CD4-positive, alpha-beta T cell (primary cell): ENCODE results near the gene ZNF454. TPM values are rescaled to one million over a fixed set of nuclear protein-coding genes. Genes with fewer than 3 reads are reported as not detected.

Source experiments
- ATAC-seq: fragments of 200-7000 bp; cut with Tn5 transposase; one replicate; pipeline ENCODE4 v1.10.0; 2022; ENCODE audit warnings: mild to moderate bottlenecking; ENCODE audit not compliant: poor library complexity
- CTCF ChIA-PET: fragments of 350-600 bp; sonication (Branson Sonifier 250); formaldehyde crosslinking; loops from one replicate; lab custom pipeline; 2021; ENCODE audit warnings: antibody characterized with exemption, inconsistent platforms; lab: Charles Lee
- POLR2A ChIA-PET: fragments of 350-600 bp; sonication (Branson Sonifier 250); formaldehyde crosslinking; loops from one replicate; lab custom pipeline; 2021; ENCODE audit warnings: antibody characterized with exemption, inconsistent platforms; lab: Charles Lee
- DNase-seq, 14 experiments: peaks; one replicate each; pipeline ENCODE4 v3.0.0-alpha.2; 2013 to 2020; ENCODE audit warnings: mixed read lengths in 2 of 14
- H3K27ac ChIP-seq, 2 donors: one replicate each; pipeline versions ENCODE4 v1.5.1 to v1.7.0; 2013; ENCODE audit warnings: low read length in 2 of 2, low read depth in 1 of 2, mild to moderate bottlenecking in 1 of 2
- H3K27me3 ChIP-seq, 2 experiments: 1 replicate in 1 of 2; 2 replicates in 1 of 2; pipeline versions ENCODE4 v1.6.1 to v1.7.0; 2013; ENCODE audit warnings: low read length in 2 of 2, control low read depth in 1 of 2, mild to moderate bottlenecking in 1 of 2, moderate library complexity in 1 of 2; ENCODE audit not compliant: insufficient read depth in 2 of 2, control insufficient read depth in 1 of 2
- H3K36me3 ChIP-seq: one replicate; pipeline ENCODE4 v1.6.1; 2013; ENCODE audit warnings: low read length, control low read depth; ENCODE audit not compliant: insufficient read depth
- H3K4me1 ChIP-seq: one replicate; pipeline ENCODE4 v1.6.1; 2013; ENCODE audit warnings: low read length, control low read depth; ENCODE audit not compliant: insufficient read depth
- H3K4me3 ChIP-seq: one replicate; pipeline ENCODE4 v1.5.1; 2013; ENCODE audit warnings: mild to moderate bottlenecking, low read length, moderate library complexity
- H3K9me3 ChIP-seq, 2 experiments: 1 replicate in 1 of 2; 2 replicates in 1 of 2; pipeline versions ENCODE4 v1.6.1 to v1.7.0; 2013; ENCODE audit warnings: low read length in 2 of 2, mild to moderate bottlenecking in 2 of 2, control low read depth in 1 of 2, moderate library complexity in 1 of 2; ENCODE audit not compliant: control insufficient read depth in 1 of 2, insufficient read depth in 1 of 2
- H3K27ac Mint-ChIP-seq: one replicate; pipeline ENCODE4 v1.8.0; 2020; ENCODE audit warnings: mixed read lengths
- H3K27me3 Mint-ChIP-seq: one replicate; pipeline ENCODE4 v1.8.0; 2021; ENCODE audit warnings: mixed read lengths
- H3K36me3 Mint-ChIP-seq: one replicate; pipeline ENCODE4 v1.8.0; 2021; ENCODE audit warnings: low read depth, mixed read lengths
- H3K4me1 Mint-ChIP-seq: one replicate; pipeline ENCODE4 v1.8.0; 2021; ENCODE audit warnings: low read depth, mixed read lengths
- H3K4me3 Mint-ChIP-seq: one replicate; pipeline ENCODE4 v1.8.0; 2020; ENCODE audit warnings: mild to moderate bottlenecking, mixed read lengths
- H3K9me3 Mint-ChIP-seq: one replicate; pipeline ENCODE4 v1.8.0; 2020; ENCODE audit warnings: mixed read lengths
- intact Hi-C, 2 experiments: fragments of 100-400 bp; cut with DNase I in 1 of 2; cut with micrococcal nuclease in 1 of 2; formaldehyde crosslinking; loops; one replicate each; pipeline versions ENCODE4 v1.15.1 to v1.9.0; 2023 to 2025; cut with DNase I, micrococcal nuclease
- total RNA-seq, 174 experiments: library from RNA in 2 of 174; stranded (reverse) in 2 of 174; gene quantifications; one replicate each; pipeline ENCODE4 v1.2.3 and lab custom pipeline; 2021 to 2026
- TF ChIP-seq, protein P1 (sequence below): fragments of 200-600 bp; IDR thresholded peaks from one replicate; pipeline ENCODE4 v1.8.0; 2022; ENCODE audit warnings: antibody characterized with exemption, mild to moderate bottlenecking

The ZNF454 gene
- total RNA-seq, 2 experiments from 2014 or later: not detected

DNA sequence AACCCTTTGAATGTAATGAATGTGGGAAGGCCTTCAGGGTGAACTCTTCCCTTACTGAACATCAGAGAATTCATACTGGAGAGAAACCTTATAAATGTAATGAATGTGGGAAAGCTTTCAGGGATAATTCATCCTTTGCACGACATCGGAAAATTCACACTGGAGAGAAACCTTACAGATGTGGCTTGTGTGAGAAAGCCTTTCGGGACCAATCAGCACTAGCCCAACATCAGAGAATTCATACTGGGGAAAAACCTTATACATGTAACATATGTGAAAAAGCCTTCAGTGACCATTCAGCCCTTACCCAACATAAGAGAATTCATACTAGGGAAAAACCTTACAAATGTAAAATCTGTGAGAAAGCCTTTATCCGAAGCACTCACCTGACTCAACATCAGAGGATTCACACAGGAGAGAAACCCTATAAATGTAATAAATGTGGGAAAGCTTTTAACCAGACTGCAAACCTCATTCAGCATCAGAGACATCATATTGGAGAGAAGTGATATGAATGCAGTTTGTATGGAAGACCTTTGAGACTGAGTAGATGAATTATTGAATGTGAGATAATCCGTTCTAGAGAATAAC is 24.6 kb downstream of the ZNF454 start:
- TF ChIP-seq, protein P1, sequence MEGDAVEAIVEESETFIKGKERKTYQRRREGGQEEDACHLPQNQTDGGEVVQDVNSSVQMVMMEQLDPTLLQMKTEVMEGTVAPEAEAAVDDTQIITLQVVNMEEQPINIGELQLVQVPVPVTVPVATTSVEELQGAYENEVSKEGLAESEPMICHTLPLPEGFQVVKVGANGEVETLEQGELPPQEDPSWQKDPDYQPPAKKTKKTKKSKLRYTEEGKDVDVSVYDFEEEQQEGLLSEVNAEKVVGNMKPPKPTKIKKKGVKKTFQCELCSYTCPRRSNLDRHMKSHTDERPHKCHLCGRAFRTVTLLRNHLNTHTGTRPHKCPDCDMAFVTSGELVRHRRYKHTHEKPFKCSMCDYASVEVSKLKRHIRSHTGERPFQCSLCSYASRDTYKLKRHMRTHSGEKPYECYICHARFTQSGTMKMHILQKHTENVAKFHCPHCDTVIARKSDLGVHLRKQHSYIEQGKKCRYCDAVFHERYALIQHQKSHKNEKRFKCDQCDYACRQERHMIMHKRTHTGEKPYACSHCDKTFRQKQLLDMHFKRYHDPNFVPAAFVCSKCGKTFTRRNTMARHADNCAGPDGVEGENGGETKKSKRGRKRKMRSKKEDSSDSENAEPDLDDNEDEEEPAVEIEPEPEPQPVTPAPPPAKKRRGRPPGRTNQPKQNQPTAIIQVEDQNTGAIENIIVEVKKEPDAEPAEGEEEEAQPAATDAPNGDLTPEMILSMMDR: no peak
- no peaks in the 10 kb centered on the region for H3K27me3 Mint-ChIP-seq
- peaks cover 68 to 76% of the 10 kb centered on the region in 2 experiments for H3K9me3 ChIP-seq
- no peak overlapping the region for H3K27ac ChIP-seq
- H3K4me1 ChIP-seq: no peaks in the 10 kb centered on the region
- intact Hi-C loops: no loop called here
- ChIA-PET POLR2A (no interaction called here), CTCF (no interaction called here)
- no peak overlapping the region for H3K27ac Mint-ChIP-seq
- no peaks in the 10 kb centered on the region for H3K27me3 ChIP-seq
- no peaks in the 10 kb centered on the region for H3K36me3 ChIP-seq
- ATAC-seq: no peak
- no peak overlapping the region for H3K4me3 Mint-ChIP-seq
- H3K4me3 ChIP-seq: no peak overlapping the region
- H3K4me1 Mint-ChIP-seq: no peaks in the 10 kb centered on the region
- peaks cover 62% of the 10 kb centered on the region for H3K36me3 Mint-ChIP-seq
- no peak for DNase-seq
- peaks cover 35% of the 10 kb centered on the region for H3K9me3 Mint-ChIP-seq

DNA sequence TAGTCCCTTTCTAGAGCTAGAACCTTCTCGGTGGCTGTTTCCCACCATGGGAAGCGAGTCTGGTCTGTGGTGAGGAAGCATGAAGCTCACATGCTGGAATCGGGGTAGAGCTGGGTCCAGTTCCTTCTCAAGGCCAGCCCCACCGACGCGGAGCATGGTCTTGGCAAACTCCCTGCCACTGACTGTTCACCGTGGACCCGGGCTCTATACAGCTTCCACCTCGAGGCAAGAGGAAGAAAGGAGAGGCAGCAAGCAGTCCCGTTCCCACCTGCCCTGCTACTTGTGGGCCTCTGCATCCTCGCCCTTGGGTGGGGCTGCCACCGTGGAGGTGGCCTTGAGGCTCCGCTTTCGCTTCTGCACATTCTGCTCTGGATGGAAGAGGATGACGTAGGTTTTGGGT is 40.4 kb downstream of the ZNF454 start:
- peaks cover 22 to 71% of the 10 kb centered on the region in 2 experiments for H3K9me3 ChIP-seq
- H3K4me1 ChIP-seq: no peaks in the 10 kb centered on the region
- no peak overlapping the region for H3K27ac Mint-ChIP-seq
- CTCF ChIA-PET: no interaction called here
- no peaks in the 10 kb centered on the region for H3K27me3 Mint-ChIP-seq
- H3K27me3 ChIP-seq: no peaks in the 10 kb centered on the region
- H3K36me3 Mint-ChIP-seq: peaks cover 6% of the 10 kb centered on the region
- DNase-seq (no peak), ATAC-seq (no peak)
- no peak overlapping the region for H3K27ac ChIP-seq
- POLR2A ChIA-PET: no interaction called here
- no peak overlapping the region for H3K4me3 ChIP-seq
- H3K4me1 Mint-ChIP-seq: no peaks in the 10 kb centered on the region
- intact Hi-C loops: no loop called here
- TF ChIP-seq, protein P1: no peak
- H3K36me3 ChIP-seq: no peaks in the 10 kb centered on the region
- H3K4me3 Mint-ChIP-seq: no peak overlapping the region
- peaks cover 19% of the 10 kb centered on the region for H3K9me3 Mint-ChIP-seq

DNA sequence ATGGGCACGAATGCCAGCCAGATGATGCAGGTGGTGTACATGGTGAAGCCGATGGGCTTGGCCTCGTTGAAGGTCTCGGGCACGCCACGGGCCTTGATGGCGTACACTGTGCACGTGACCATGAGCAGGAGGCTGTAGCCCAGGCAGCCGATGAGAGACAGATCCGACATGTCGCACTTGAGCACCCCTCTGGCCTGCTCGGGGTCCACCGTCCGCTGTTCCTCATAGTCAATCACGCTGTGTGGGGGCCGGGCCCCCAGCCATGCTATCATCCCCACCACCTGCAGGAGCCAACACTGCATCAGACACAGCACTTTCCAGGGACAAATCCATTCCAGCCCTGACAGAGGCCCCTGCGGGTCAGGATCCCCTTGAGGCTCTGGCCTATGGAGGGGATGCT is 41.9 kb downstream of the ZNF454 start:
- Histone ChIP-seq H3K36me3 (no peaks in the 10 kb centered on the region), H3K4me3 (no peak overlapping the region), H3K27ac (no peak overlapping the region), H3K9me3 (peaks cover 13 to 79% of the 10 kb centered on the region in 2 experiments), H3K4me1 (no peaks in the 10 kb centered on the region), H3K27me3 (no peaks in the 10 kb centered on the region)
- Mint-ChIP-seq H3K27me3 (no peaks in the 10 kb centered on the region), H3K9me3 (peaks cover 16% of the 10 kb centered on the region), H3K27ac (no peak overlapping the region), H3K36me3 (peaks cover 3% of the 10 kb centered on the region), H3K4me1 (no peaks in the 10 kb centered on the region), H3K4me3 (no peak overlapping the region)
- no peak for ATAC-seq
- no peak for DNase-seq
- intact Hi-C loops: no loop called here
- POLR2A ChIA-PET: no interaction called here
- CTCF ChIA-PET: no interaction called here
- TF ChIP-seq, protein P1: no peak
